Stimulated activated CD8-positive, alpha-beta memory T cell treated with anti-CD3 and anti-CD28 coated beads, Interleukin-4, amount 100 ng/mL, for 1 hour (primary cell): Measurements from ENCODE around the gene LMX1B.
"Not testable (repeated sequence)": the region's sequence is repeated elsewhere in the genome, so short reads cannot be mapped to it uniquely, and the experiment has no call there.

ENCODE experiments used
- DNase-seq, 2 donors: peaks; one replicate each; pipeline ENCODE4 v3.0.0-alpha.2; 2020; ENCODE audit warnings: low read depth in 2 of 2, low spot score in 1 of 2

LMX1B gene

DNA sequence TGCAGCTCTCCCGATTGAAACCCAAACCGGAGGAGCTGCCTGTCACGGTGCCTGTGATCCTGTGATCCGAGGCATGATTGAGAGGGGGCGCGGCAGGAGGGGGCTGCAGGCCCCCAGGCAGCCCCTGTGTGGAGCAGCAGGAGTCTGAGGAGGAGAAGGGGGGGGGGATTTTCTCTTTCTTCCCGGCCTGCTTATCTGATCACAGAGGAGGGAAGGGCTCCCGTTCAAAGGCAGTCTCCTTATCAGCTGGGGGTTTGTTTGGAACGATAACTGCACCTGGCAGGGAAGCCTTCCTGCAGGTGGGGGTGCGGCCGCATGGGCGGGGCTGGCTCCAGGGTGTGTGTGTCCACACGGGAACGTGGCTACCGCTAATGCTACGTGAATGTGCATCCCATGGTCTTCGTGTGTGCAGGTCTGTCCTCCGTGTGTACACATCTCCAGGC is 38.4 kb downstream of the LMX1B start:
- no peak for DNase-seq

DNA sequence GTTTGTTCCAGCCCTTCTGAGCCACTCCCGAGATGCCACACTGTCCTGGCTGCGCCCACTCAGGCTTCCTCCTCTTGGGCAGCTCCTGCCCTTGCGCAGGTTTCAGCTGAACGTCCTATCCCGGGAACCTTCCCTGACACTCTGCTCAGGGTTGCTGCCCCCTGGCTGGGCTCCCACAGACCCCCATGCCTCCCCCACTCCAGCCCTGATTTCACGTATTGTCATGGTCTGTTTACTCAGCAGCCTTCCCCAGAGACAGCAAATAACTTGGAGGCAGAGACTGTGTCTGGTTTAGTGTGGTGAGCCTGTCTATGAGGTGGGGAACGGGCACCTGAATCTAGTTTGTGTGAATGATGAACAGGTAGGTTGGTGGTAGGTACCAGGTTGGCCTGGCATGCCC is 40.4 kb downstream of the LMX1B start:
- no peak for DNase-seq

DNA sequence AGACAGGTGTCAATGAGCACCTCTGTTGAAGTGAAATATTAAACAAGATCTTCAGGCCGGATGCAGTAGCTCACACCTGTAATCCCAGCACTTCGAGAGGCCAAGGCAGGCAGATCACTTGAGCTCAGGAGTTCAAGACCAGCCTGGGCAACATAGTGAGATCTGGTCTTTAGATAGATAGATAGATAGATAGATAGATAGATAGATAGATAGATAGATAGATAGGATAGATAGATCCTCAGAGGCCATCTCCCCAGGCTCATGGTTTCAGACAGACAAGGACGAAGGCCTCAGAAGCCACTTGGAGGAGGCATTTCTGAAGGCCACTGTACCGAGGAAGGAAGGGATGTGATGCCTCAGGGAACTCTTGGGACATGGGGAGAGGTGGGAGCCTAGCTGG is 42.5 kb downstream of the LMX1B start:
- not testable (repeated sequence) for DNase-seq

DNA sequence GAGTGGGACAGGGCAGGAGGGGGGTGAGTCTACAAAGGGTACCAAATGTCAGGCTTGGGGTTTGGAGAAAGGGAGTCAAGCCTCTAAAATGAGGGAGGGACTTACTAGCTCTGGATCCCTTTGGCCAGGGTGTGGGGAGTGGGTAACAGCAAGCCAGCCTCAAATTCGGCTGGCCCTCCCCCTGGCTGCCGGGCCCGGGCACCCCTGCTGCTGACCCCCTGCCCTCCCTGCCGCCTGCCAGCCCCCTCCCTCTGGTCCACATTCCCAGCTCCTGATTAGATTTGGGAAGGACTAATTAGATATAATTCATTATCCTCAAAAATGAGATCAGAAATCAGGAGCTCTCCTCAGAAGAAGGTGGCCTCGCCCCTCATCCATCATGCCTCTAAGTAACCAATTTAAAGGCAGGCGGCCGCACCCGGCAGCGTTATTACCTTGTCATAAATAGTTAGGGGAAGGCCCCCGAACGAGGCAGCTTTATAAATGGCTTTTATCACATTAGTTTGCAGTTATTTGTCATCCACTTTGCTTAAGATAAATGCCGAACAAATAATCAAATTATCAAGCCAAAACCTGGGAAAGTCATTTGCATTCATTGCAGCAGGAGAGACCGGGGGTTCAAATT is 44.6 kb downstream of the LMX1B start:
- no peak for DNase-seq

DNA sequence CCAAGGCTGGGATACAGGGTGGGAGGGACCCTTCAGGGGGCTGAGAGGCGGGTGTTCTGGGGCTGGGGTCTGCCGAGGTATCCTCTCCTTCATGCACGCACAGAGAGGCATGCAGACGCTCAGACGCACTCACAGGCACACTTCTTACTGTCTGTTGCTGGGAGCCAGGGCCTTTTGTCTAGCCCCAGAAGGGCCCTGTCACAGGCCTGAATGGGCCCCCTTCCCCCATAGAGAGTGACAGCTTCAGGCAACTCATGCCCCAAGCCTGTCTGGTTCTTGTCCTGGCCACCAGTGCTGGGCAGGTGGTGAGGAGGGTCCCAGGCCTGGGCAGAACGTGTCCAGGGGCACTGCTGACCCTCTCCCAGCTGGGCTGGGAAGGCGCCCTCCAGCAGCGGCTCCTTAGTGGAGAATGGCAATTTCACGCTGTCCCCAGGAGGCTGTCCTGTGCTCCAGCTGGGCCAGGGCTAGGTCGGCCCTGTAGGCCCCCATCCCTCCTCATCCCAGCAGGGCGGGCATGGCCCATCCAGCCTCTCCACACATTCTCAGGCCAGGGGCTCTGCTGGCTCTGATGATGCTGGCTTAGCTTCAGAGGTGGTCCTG is 45.3 kb downstream of the LMX1B start:
- DNase-seq, result no peak

DNA sequence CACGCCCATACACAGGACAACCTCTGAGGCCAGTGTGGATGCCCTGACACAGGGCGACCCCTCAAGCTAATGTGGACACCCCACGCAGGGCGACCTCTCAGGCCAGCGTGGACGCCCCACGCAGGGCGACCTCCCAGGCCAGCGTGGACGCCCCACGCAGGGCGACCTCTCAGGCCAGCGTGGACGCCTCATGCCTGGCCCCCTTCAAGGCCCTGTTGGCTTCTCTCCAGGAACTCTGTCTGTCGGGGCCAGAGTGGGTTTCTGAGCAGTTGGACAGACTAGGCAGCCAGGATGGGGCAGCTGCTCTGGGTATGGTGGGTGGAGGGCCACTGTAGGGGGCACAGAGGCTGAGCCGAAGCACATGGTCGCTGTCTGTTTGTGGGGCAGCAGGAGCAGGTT is 47.4 kb downstream of the LMX1B start:
- DNase-seq, result no peak

DNA sequence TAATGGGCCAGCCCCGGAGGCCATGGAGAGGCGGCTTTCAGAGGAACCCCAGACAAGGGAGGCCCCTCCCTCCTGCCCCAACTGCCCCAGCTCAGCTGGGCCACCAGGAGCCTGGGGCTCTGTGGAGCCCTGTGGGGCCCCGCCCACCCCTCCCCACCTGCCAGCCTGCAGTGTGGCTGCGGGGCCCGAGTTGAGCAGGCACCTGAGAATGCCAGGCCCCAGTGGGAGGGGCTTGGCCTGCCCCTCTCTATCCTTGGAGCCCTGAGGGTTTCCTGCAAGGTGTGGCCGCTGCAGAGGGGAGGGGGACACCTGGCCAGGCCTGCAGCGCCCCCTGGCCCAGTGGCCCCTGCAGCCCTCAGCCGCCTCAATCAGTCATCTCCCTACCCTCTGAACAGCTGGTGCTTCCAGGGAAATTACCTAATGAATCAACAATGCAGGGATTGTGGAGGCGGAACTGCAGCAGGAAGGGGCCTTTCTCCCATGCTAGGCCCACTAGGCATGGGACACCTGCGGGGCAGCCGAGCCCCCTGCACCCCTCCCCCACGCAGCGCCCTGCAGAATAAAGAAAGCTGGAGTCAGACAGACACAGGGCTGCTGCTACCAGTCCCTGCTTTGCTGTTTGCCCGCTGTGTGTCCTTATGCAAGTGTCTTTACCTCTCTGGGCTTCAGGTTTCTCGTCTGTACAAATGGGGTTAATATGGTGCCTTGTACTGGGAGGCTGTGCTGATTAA is 48.0 kb downstream of the LMX1B start:
- no peak for DNase-seq

DNA sequence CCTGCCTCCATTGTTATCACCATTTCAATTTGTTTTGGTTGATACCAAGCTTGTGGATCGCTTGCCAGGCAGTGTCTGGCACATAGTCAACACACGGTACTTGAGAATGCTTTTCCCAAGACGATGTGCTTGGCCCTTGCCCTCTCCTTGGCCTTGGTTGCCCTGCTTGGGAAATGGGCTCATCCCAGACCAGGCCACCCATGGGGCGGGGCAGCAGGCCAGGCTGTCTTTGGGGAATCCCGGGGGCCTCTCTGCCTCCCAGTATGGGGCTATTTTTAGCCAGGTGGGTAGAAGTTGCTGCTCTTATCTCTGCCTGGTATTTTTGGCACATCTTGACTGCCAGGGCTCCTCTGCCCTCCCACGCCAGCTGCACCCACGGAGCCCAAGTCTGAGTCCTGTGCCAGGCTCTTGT is 49.9 kb downstream of the LMX1B start:
- DNase-seq, result no peak

DNA sequence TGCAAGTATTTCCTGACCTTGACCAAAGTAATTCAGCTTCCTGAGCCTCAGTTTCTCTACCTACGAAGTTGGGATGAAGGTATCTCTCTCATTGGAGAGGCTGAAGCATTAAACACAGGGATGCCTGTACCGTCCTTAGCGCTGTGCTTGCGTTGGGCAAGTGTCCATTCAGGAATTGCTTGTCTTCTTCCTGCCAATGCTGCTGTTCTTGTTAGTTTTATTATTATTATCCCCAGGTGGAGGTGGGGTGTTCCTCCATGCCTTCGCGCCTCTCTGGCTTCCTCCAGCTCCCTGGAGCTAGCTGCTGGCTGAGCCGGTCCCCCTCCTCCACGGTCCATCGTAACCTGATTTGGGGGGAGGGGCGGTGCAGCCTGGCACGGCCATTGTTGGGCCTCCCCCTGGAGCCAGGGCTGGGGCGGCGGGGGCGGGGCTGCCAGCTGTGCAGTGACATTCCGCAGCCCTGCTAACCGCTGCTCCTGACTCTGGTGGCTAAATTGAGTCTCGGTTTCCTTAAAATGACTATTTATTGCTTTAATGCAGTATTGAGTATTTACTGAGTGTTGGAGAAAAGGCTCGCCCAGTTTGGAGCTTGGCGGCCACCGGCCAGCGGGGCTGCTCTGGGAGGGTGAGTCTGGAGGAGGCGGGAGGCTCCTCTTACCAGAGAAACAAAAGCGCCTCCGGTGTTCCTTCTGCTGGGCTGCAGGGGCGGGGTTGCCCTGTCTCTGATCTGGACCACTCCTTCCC is 51.3 kb downstream of the LMX1B start:
- DNase-seq, result no peak

DNA sequence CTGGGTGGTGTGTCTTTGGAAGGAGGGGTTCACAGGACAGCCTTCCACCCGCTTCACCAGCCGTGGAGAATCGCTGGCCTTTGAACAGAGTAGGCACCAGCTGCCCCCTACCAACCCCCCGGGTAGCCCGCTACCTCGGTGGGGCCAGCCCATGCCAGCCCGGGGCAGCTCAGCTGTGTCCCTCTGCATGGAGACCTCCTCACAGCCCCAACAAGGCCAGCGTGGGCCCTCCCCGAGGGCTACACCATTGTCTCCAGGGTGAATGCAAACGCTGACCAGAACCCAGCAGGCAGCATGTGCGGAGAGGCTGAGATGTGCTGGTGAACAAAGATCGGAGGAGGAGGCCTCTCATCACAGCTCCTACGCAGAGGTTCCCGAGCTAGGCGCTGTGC is 51.9 kb downstream of the LMX1B start:
- no peak for DNase-seq

DNA sequence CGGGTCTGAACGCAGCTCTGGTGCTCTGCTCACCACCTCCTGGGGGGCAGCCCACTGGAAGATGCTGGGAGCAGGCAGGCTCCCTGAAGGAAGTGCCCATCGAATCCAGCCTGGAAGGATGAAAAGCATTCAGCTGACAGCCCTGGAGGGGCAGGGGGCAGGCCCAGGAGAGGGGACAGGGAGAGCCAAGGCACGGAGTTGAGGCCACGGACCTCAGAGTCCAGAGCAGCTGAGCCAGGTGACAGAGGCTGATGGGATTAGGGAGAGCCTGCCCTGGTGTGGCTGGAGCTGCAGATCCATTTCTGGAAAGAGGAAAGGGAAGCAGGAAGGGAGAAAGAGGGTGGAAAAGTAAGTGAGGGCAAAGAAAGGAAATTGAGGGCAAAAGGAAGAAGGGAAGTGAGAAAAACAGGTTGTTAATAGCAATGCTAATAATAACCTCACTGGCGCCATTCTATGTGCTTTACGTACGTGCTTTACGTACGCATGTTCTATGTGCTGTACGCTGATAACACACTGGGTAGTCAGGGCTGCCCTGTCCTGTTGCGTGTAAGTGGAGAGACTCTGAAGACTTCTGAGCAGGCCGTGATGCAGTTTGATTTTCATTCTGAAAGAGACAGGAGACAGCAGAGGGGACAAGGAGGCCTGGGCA is 52.6 kb downstream of the LMX1B start:
- DNase-seq, result no peak

DNA sequence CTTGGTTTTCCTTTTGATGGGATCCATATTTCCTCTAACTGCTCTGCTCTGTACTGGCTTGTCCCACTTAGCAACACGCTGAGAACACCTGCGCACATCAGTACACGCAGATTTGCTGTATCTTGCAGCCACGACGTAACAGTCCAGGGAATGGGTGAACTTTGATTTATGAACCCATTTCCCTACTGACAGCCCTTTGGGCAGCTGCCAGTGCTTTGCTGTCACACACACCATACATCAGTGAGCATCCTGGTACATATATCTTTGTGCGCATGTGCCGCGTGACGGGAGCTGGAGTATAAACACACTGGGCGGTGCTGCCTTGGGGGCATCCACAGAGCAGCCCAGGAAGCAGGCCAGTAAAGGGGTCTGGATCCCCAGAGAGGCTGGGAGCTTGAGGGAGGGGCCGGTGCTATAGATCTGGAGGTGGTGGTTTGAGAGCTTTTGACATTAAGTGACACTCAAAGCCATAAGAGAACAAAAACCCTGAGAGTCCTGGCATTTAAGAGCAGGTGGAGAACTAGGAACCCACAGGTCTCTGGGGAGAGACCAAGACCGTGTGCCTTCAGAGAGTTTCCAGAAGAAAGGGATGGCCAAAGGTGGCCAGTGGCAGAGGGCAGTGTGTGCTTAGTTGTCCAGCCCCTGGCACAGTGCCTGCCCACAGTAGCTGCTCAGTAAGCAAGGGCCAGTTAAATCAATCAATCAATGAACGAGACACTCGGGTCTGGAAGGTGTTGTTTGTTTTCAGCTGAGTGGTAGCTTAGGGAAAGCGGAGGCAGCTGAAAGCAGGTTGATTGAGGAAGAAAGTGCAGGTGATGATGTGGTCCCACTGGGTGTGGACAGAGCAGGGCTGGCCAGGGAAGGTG is 53.7 kb downstream of the LMX1B start:
- DNase-seq, result no peak

DNA sequence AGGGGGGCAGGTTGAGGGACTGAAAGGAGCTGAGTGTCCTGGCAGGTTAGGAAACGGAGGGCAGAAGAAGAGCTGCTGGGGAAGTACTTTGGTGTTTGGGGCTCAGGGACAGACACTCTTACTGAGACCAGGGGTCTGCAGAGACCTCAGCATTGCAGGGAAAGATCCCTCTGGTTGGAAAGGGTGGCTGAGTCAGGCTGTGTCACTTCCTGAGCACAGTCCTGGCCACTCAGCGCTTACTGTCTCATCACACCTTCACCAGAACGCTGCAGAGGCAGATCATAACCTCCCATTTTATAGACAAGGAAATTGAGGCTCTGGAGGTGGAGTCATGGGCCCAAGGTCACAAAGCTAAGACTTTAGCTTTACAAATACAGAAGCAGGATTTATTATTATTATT is 54.3 kb downstream of the LMX1B start:
- no peak for DNase-seq

DNA sequence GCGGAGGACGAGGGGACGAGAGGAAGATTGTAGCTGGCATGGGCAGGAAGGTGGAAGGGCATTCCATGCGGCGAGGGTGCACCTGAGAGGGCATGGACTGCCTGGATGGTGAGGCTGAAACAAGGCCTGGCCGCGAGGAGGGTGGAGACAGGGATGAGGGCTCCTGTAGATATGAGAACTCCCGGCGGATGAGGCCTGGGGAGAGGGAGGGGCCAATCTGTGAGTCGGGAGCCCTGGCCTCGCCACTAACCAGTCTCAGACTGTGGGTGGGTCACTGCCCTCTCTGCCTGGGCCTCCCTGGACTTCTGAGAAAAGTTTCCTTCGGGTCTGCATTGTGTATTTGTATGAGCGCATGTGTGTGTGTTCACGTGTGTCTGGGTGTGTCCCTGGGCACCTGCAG is 55.4 kb downstream of the LMX1B start:
- no peak for DNase-seq

DNA sequence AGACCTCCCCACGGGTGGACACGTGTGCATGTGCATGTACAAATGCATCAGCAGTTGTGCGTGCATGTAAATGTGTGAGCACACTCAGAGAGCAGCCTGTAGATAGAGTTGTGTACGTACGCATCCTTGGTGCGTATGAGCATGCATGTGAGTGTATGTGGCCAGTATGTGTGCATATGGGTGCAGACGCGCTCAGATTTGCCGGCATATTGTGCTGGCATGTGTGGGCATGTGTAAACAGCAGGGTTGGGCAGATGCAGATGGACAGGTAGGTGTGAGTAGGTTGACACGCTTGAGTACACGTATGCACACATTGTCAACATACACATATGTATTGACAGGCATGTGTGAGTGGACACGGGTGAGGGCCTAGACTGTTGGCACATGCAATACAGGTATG is 56.5 kb downstream of the LMX1B start:
- no peak for DNase-seq

DNA sequence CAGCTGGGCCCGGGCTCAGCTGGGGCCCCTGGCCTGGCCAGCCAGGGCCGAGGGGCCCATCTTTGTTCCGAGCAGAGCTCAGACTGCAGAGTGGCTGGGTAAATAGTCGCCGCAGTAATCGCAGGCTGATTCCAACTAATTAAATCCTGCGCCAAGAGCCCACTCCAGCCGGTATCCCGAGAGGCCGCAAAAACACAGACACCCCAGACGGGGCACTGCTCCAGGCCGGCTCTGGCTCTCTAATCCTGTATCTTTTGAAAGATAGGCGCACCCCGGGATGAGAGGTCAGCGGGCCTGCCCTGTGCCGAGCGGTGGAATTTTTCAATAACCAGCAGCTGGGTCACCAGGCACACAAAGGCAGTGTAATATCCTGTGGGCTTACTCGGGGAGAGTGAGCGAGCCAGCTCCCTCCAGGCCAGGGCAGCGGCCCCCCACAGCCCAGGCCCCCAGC is 57.7 kb downstream of the LMX1B start:
- no peak for DNase-seq

DNA sequence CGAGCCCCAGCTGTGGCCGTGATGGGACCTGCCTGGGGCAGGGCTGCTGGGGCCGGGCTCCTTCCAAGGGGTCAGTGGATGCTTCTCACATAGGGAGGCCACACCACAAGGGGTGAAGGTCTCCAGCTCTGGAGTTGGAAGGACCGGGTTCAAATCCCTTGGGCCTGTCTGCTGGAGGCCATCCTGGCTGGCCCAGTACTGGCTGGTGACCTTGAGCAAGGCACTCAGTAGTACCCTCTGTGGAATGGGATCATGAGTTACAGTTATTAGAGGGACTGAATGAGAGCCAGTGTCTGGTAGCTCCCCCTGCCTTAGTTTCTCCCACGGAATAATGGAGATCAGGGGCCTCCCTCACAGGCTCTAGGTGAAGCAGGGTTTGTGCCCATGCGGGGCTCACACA is 58.3 kb downstream of the LMX1B start:
- no peak for DNase-seq

DNA sequence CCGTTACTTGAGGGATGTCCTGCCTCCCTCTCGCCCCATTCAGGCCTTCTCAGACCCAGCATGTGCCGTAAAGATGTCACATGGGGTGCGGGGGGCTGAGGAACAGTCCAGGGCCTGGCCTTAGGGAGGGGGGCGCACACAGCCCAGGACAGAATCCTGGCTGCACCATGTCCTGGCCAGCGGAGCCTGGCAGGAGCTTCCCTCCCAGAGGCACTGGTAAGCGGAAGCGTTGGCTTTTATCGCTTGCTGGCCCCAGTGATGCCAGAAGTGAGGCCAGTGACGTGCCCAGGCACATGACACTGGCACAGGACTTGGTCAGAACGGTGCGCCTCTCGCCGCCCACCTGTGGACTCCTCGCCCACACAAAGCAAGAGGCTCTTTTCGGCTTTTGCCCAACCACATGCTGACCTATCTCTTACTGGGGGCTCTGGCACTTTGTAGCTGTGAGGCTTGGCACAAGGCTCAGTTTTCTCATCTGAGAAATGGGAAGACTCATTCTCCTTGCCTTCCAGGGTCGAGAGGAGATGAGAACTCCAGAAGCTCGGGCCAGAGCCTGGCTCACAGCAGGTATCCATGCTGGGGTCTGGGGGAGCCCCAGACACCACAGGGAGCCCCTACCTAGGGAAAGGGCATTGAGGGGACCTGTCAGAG is 59.0 kb downstream of the LMX1B start:
- DNase-seq, result no peak

DNA sequence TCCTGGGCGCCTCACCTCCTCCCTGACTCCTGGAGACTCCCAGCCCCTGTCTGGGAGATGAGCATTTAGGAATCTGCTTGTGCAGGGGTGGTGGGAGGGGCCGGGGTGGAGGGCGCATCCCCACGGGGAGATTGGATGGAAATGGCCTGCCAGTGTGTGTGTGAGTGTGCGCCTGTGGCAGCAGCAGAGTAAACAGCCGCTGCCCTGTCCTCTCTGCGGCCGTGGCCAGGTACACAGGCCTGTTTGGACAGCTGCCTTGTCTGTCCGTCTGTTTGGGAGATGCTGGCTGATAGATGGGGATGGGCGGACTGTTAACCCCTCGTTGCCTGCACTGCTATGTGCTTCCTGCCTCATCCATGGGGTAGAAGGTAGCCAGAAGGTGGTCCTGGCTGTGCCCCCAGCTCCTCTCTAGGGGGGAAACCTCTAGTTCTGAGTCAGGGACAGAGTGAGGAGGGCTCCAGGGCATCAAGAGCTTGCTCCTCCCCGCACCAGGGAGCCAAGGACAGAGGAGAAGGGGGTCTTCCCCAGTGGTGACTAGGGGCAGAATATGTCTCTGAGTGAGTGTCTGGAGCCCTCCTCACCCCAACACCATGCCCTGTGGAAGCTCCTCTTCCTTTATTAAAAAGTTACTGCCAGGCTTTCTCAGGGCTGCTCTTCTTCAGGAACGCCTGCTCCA is 60.1 kb downstream of the LMX1B start:
- DNase-seq, result no peak
